Hepatocyte (in vitro differentiated cells): Measurements from ENCODE around the gene EDEM1. TPM values are rescaled to one million over a fixed set of nuclear protein-coding genes. Genes with fewer than 3 reads are reported as not detected.

Experiments used
- DNase-seq: peaks from one replicate; pipeline ENCODE4 v3.0.0-alpha.2; 2016; ENCODE audit warnings: low spot score
- H2AFZ ChIP-seq: fragments of 200-600 bp; sonication (generic); 2 replicates; pipeline ENCODE4 v1.6.0; 2016; ENCODE audit warnings: antibody characterized with exemption, mild to moderate bottlenecking
- H3K27ac ChIP-seq: fragments of 200-600 bp; sonication (generic); 2 replicates; pipeline ENCODE4 v1.5.1; 2016; ENCODE audit warnings: mild to moderate bottlenecking
- H3K27me3 ChIP-seq: fragments of 200-600 bp; sonication (generic); 2 replicates; pipeline ENCODE4 v1.6.1; 2016
- H3K36me3 ChIP-seq: fragments of 200-600 bp; sonication (generic); replicated peaks from 2 replicates; pipeline ENCODE4 v1.5.1; 2016; ENCODE audit warnings: low read depth; ENCODE audit not compliant: insufficient read depth
- H3K4me1 ChIP-seq: fragments of 200-600 bp; sonication (generic); 2 replicates; pipeline ENCODE4 v1.5.1; 2016; ENCODE audit warnings: mild to moderate bottlenecking, moderate library complexity; ENCODE audit not compliant: insufficient read depth
- H3K4me2 ChIP-seq: fragments of 200-600 bp; sonication (generic); 2 replicates; pipeline ENCODE4 v1.6.0; 2016
- H3K4me3 ChIP-seq: fragments of 200-600 bp; sonication (generic); 2 replicates; pipeline ENCODE4 v1.5.1; 2016; ENCODE audit warnings: mild to moderate bottlenecking
- H3K79me2 ChIP-seq: fragments of 200-600 bp; sonication (generic); 2 replicates; pipeline ENCODE4 v1.6.0; 2017; ENCODE audit warnings: mild to moderate bottlenecking
- H3K9me2 ChIP-seq: fragments of 200-600 bp; sonication (generic); replicated peaks from 2 replicates; pipeline ENCODE4 v1.6.0; 2017; ENCODE audit warnings: mild to moderate bottlenecking; ENCODE audit not compliant: insufficient read depth
- H3K9me3 ChIP-seq: fragments of 200-600 bp; sonication (generic); 2 replicates; pipeline ENCODE4 v1.5.1; 2016; ENCODE audit warnings: low read depth, mild to moderate bottlenecking
- H4K20me1 ChIP-seq: fragments of 200-600 bp; sonication (generic); 2 replicates; pipeline ENCODE4 v1.6.0; 2016; ENCODE audit warnings: mild to moderate bottlenecking; ENCODE audit not compliant: insufficient read depth, poor library complexity, severe bottlenecking
- CTCF ChIP-seq: fragments of 200-600 bp; sonication (generic); IDR thresholded peaks from 2 replicates; pipeline ENCODE4 v1.5.1; 2016; ENCODE audit warnings: antibody characterized with exemption, mild to moderate bottlenecking; ENCODE audit not compliant: poor library complexity
- EZH2 ChIP-seq: fragments of 200-600 bp; sonication (generic); IDR thresholded peaks from 2 replicates; pipeline ENCODE4 v1.6.1; 2016; ENCODE audit warnings: antibody characterized with exemption, mild to moderate bottlenecking, borderline replicate concordance
- EZH2phosphoT487 ChIP-seq: fragments of 200-600 bp; sonication (generic); IDR thresholded peaks from one replicate; pipeline ENCODE4 v1.6.1; 2018; ENCODE audit warnings: antibody characterized with exemption, mild to moderate bottlenecking, low read depth, moderate library complexity; ENCODE audit not compliant: unreplicated experiment, severe bottlenecking
- WGBS: methylation state at CpG from one replicate; pipeline ENCODE4 v1.1.6; 2016; ENCODE audit warnings: low lambda C conversion rate; ENCODE audit errors: missing lambda C conversion rate; 5-methylcytosine and 5-hydroxymethylcytosine counted together
- polyA plus RNA-seq: library from polyadenylated mRNA; unstranded; fragments of >200 nt; fragmentation: Nextera tagmentation; extraction: Ambion mirVana; gene quantifications from 2 replicates; pipeline ENCODE4 v1.2.1, GENCODE V29; 2016
- total RNA-seq: library from RNA; depleted of rRNA; stranded (reverse); fragments of >200 nt; gene quantifications from 2 replicates; pipeline ENCODE4 v1.2.3, GENCODE V29; 2014

The EDEM1 gene
- total and polyA plus RNA-seq, 2 experiments from 2014 or later = 18.5 to 58.3 TPM

- TF ChIP-seq EZH2 = no peak
- no peak for TF ChIP-seq CTCF
- no peak for TF ChIP-seq EZH2phosphoT487
- peaks cover 95% of the 10 kb centered on the region for H3K79me2 ChIP-seq
- no peak overlapping the region for H3K27ac ChIP-seq
- H3K4me2 ChIP-seq = no peak overlapping the region
- H3K4me3 ChIP-seq = no peak overlapping the region
- H3K9me3 ChIP-seq = no peaks in the 10 kb centered on the region
- H2AFZ ChIP-seq = no peak overlapping the region
- no peaks in the 10 kb centered on the region for H3K36me3 ChIP-seq
- peaks cover 76% of the 10 kb centered on the region for H4K20me1 ChIP-seq
- no peaks in the 10 kb centered on the region for H3K4me1 ChIP-seq
- H3K27me3 ChIP-seq = no peaks in the 10 kb centered on the region
- no peaks in the 10 kb centered on the region for H3K9me2 ChIP-seq
- 68% methylated on average over 2 of the region's 2 CpGs for WGBS
- no peak for DNase-seq
These were observed 20.7 kb upstream of the EDEM1 start for GRCh38 chr3:5166846-5167245.

GRCh38 chr3:5168110-5168509 is 19.4 kb upstream of the EDEM1 start:
- no peak overlapping the region for H3K27ac ChIP-seq
- H3K27me3 ChIP-seq = no peaks in the 10 kb centered on the region
- DNase-seq = no peak
- no peaks in the 10 kb centered on the region for H3K4me1 ChIP-seq
- no peaks in the 10 kb centered on the region for H3K9me3 ChIP-seq
- H3K9me2 ChIP-seq = no peaks in the 10 kb centered on the region
- H4K20me1 ChIP-seq = peaks cover 63% of the 10 kb centered on the region
- H3K4me2 ChIP-seq = no peak overlapping the region
- no peaks in the 10 kb centered on the region for H3K36me3 ChIP-seq
- peaks cover 83% of the 10 kb centered on the region for H3K79me2 ChIP-seq
- H3K4me3 ChIP-seq = no peak overlapping the region
- WGBS = 88% methylated on average over 4 of the region's 4 CpGs
- H2AFZ ChIP-seq = no peak overlapping the region
- TF ChIP-seq EZH2phosphoT487 (no peak), EZH2 (no peak), CTCF (no peak)

- no peaks in the 10 kb centered on the region for H3K9me2 ChIP-seq
- no peaks in the 10 kb centered on the region for H3K4me1 ChIP-seq
- H3K4me3 ChIP-seq = no peak overlapping the region
- peaks cover 46% of the 10 kb centered on the region for H4K20me1 ChIP-seq
- H3K36me3 ChIP-seq = no peaks in the 10 kb centered on the region
- H3K4me2 ChIP-seq = no peak overlapping the region
- 95% methylated on average over 2 of the region's 2 CpGs for WGBS
- H3K27me3 ChIP-seq = no peaks in the 10 kb centered on the region
- H3K79me2 ChIP-seq = peaks cover 66% of the 10 kb centered on the region
- H2AFZ ChIP-seq = no peak overlapping the region
- no peak for TF ChIP-seq EZH2
- TF ChIP-seq EZH2phosphoT487 = no peak
- TF ChIP-seq CTCF = no peak
- no peak overlapping the region for H3K27ac ChIP-seq
- DNase-seq = no peak
- H3K9me3 ChIP-seq = no peaks in the 10 kb centered on the region
These were observed 17.7 kb upstream of the EDEM1 start for GRCh38 chr3:5169807-5170206.

GRCh38 chr3:5170975-5171374 is 16.5 kb upstream of the EDEM1 start:
- H3K9me3 ChIP-seq = no peaks in the 10 kb centered on the region
- peaks cover 35% of the 10 kb centered on the region for H4K20me1 ChIP-seq
- peaks cover 57% of the 10 kb centered on the region for H3K79me2 ChIP-seq
- H3K4me3 ChIP-seq = no peak overlapping the region
- no peak overlapping the region for H3K27ac ChIP-seq
- no peaks in the 10 kb centered on the region for H3K36me3 ChIP-seq
- no peaks in the 10 kb centered on the region for H3K27me3 ChIP-seq
- DNase-seq = no peak
- TF ChIP-seq CTCF (no peak), EZH2 (no peak), EZH2phosphoT487 (no peak)
- H3K4me1 ChIP-seq = no peaks in the 10 kb centered on the region
- WGBS = 97% methylated on average over 5 of the region's 5 CpGs
- no peak overlapping the region for H3K4me2 ChIP-seq
- H2AFZ ChIP-seq = no peak overlapping the region
- no peaks in the 10 kb centered on the region for H3K9me2 ChIP-seq
